ENCODE measurements around the gene KRT9. TPM values are rescaled to one million over a fixed set of nuclear protein-coding genes. Genes with fewer than 3 reads are reported as not detected.

The KRT9 gene
- polyA plus RNA-seq, 2 of the 4 experiments (the other 2 are of a cell fraction): not detected

DNA sequence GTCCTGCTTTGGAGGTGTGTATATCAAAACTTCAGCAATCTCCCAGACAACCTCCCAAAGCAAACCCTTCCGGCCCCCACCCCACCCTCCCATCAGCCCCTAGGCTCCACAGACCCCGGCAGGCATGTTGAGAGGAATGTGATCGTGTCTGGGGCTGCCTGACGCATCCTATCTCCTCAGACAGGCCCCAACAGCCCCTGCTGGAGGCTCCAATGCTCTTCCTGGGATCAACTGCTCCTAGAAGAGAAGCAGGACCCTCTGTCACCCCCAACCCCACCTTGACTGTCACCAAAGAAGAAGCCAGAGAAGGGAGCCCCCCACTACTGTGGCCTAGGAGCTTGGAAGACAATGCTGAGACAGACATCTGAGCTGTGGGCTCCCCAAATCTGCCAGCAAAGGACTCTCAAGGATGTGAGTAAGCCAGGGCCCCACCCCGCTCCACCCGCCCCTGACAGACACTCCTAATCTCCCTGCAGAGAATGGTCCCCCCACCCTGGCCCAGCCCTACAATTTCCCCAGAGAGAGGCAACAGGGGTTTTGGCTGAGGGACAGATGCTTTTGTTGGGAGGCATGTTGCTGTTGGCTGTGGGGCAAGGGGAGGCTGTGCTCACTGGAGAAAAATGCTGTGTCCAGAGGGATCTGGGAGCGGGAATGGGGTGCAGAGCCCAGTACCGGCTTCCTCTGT is 16.4 kb upstream of the KRT9 start:
- CTCF ChIA-PET: interaction anchor here (0.7 to 1.5 kb wide), 7 partner anchors 9 to 785 kb away, joined by 3 to 6 read pairs (median 3); no protein-coding TSS in a partner anchor
- DNase-seq (ENCODE audit: low read depth in 1 of 2, low spot score in 1 of 2) (no peak), ATAC-seq (no peak), FAIRE-seq (no peak)
- 34% methylated on average over 4 of the region's 8 CpGs for WGBS (ENCODE audit: missing lambda C conversion rate)
- Histone ChIP-seq H3K4me1 (no peaks in the 10 kb centered on the region), H3K27ac (no peak overlapping the region), H3K4me3 (no peak overlapping the region), H3K9me3 (no peaks in the 10 kb centered on the region), H3K4me2 (no peak overlapping the region)
- TF ChIP-seq HOXA7 (CRISPR knock-in tag; IDR thresholded peaks at IDR 0.05) (no peak), HOXB5 (CRISPR knock-in tag; IDR thresholded peaks at IDR 0.05) (no peak), KDM1A (IDR thresholded peaks at IDR 0.05; ENCODE audit: low read depth) (no peak), SMC3 (IDR thresholded peaks at IDR 0.05) (no peak), EP300 (IDR thresholded peaks at IDR 0.05) (no peak), JUN (IDR thresholded peaks at IDR 0.05) (no peak), CTCF (IDR thresholded peaks at IDR 0.05) (no peak), MAFK (IDR thresholded peaks at IDR 0.05; ENCODE audit: partially characterized antibody) (no peak), CBX8 (IDR thresholded peaks at IDR 0.05) (no peak), MAZ (IDR thresholded peaks at IDR 0.05; ENCODE audit: borderline replicate concordance, low read depth, low read length) (no peak), RFX5 (IDR thresholded peaks at IDR 0.05) (no peak), RCOR1 (IDR thresholded peaks at IDR 0.05; ENCODE audit: low read depth, low read length) (no peak), ZC3H11A (IDR thresholded peaks at IDR 0.05) (no peak)
- TF ChIP-seq, protein P1, sequence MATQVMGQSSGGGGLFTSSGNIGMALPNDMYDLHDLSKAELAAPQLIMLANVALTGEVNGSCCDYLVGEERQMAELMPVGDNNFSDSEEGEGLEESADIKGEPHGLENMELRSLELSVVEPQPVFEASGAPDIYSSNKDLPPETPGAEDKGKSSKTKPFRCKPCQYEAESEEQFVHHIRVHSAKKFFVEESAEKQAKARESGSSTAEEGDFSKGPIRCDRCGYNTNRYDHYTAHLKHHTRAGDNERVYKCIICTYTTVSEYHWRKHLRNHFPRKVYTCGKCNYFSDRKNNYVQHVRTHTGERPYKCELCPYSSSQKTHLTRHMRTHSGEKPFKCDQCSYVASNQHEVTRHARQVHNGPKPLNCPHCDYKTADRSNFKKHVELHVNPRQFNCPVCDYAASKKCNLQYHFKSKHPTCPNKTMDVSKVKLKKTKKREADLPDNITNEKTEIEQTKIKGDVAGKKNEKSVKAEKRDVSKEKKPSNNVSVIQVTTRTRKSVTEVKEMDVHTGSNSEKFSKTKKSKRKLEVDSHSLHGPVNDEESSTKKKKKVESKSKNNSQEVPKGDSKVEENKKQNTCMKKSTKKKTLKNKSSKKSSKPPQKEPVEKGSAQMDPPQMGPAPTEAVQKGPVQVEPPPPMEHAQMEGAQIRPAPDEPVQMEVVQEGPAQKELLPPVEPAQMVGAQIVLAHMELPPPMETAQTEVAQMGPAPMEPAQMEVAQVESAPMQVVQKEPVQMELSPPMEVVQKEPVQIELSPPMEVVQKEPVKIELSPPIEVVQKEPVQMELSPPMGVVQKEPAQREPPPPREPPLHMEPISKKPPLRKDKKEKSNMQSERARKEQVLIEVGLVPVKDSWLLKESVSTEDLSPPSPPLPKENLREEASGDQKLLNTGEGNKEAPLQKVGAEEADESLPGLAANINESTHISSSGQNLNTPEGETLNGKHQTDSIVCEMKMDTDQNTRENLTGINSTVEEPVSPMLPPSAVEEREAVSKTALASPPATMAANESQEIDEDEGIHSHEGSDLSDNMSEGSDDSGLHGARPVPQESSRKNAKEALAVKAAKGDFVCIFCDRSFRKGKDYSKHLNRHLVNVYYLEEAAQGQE (IDR thresholded peaks at IDR 0.05): no peak
- TF ChIP-seq, protein P2, sequence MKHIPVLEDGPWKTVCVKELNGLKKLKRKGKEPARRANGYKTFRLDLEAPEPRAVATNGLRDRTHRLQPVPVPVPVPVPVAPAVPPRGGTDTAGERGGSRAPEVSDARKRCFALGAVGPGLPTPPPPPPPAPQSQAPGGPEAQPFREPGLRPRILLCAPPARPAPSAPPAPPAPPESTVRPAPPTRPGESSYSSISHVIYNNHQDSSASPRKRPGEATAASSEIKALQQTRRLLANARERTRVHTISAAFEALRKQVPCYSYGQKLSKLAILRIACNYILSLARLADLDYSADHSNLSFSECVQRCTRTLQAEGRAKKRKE (CRISPR knock-in tag; IDR thresholded peaks at IDR 0.05; ENCODE audit: low read depth): no peak
- POLR2A ChIA-PET: no interaction called here

- Histone ChIP-seq H3K4me1 (no peaks in the 10 kb centered on the region), H3K4me3 (no peak within 1 kb of the TSS), H3K27ac (no peak within 1 kb of the TSS), H3K9me3 (no peaks in the 10 kb centered on the region), H3K4me2 (no peak within 1 kb of the TSS)
- WGBS (ENCODE audit: missing lambda C conversion rate): 60% methylated on average over 15 of the region's 15 CpGs
- ATAC-seq: no peak
- ChIA-PET CTCF (interaction anchor here (1.0 to 7.4 kb wide), 5 partner anchors 8 to 76 kb away, joined by 3 to 54 read pairs (median 5); no protein-coding TSS in a partner anchor), POLR2A (no interaction called here)
- DNase-seq (ENCODE audit: low read depth in 1 of 2, low spot score in 1 of 2): no peak
- TF ChIP-seq ZC3H11A (IDR thresholded peaks at IDR 0.05): no peak
- TF ChIP-seq EHF (CRISPR knock-in tag; IDR thresholded peaks at IDR 0.05): no peak
- TF ChIP-seq HDAC2 (IDR thresholded peaks at IDR 0.05): no peak
- TF ChIP-seq HOXA7 (CRISPR knock-in tag; IDR thresholded peaks at IDR 0.05): no peak
- TF ChIP-seq NPAS2 (CRISPR knock-in tag; IDR thresholded peaks at IDR 0.05; ENCODE audit: borderline replicate concordance): no peak
- no peak for TF ChIP-seq CEBPB (IDR thresholded peaks at IDR 0.05)
- no peak for TF ChIP-seq TFCP2L1 (CRISPR knock-in tag; IDR thresholded peaks at IDR 0.05)
- no peak for TF ChIP-seq CBX2 (IDR thresholded peaks at IDR 0.05; ENCODE audit: borderline replicate concordance, low read depth)
- TF ChIP-seq KDM5A (IDR thresholded peaks at IDR 0.05): no peak
- TF ChIP-seq HES2 (IDR thresholded peaks at IDR 0.05): no peak
- no peak for TF ChIP-seq SMC3 (IDR thresholded peaks at IDR 0.05)
- TF ChIP-seq POLR2A (IDR thresholded peaks at IDR 0.05; ENCODE audit: low read length): no peak
- TF ChIP-seq ZSCAN20 (CRISPR knock-in tag; IDR thresholded peaks at IDR 0.05): no peak
- no peak for FAIRE-seq
These were observed 15.1 kb upstream of the KRT9 start, which contains the start of gene KRT14 for GRCh38 chr17:41586863-41587495. Gene KRT14, minus strand, starts transcription at chr17:41586895. Its CDS starts 61 bp downstream, at chr17:41586834.

Measured in A549 (cell line).